ENCODE results near the gene POM121L2.

POM121L2 gene

GRCh38 chr6:27303613-27304272 lies 8.3 kb downstream of the POM121L2 start:
- H3K4me3 Mint-ChIP-seq, result no peak overlapping the region
- H3K9me3 Mint-ChIP-seq (ENCODE audit: low read depth), result peaks cover 4% of the 10 kb centered on the region
- H3K36me3 Mint-ChIP-seq, result peaks cover 8% of the 10 kb centered on the region
- no peaks in the 10 kb centered on the region for H3K4me1 Mint-ChIP-seq (ENCODE audit: low read depth)
- H3K27me3 Mint-ChIP-seq, result peaks cover 59% of the 10 kb centered on the region
- H3K27ac Mint-ChIP-seq, result no peak overlapping the region

- H3K4me3 Mint-ChIP-seq, result no peak overlapping the region
- H3K27me3 Mint-ChIP-seq, result peaks cover 68% of the 10 kb centered on the region
- H3K36me3 Mint-ChIP-seq, result peaks cover 10% of the 10 kb centered on the region
- H3K9me3 Mint-ChIP-seq (ENCODE audit: low read depth), result peaks cover 15% of the 10 kb centered on the region
- H3K27ac Mint-ChIP-seq, result peak overlapping the region; percentile 69
- no peaks in the 10 kb centered on the region for H3K4me1 Mint-ChIP-seq (ENCODE audit: low read depth)
Measured at GRCh38 chr6:27297857-27298730, 14.0 kb downstream of the POM121L2 start.

- Mint-ChIP-seq H3K4me3 (peak overlapping the region; percentile 17), H3K27ac (peak overlapping the region; percentile 69), H3K27me3 (peaks cover 62% of the 10 kb centered on the region), H3K4me1 (ENCODE audit: low read depth) (no peaks in the 10 kb centered on the region), H3K36me3 (peaks cover 6% of the 10 kb centered on the region), H3K9me3 (ENCODE audit: low read depth) (peaks cover 15% of the 10 kb centered on the region)
Measured at GRCh38 chr6:27297484-27297856, 14.6 kb downstream of the POM121L2 start.

- Mint-ChIP-seq H3K4me3 (no peak overlapping the region), H3K36me3 (peaks cover 6% of the 10 kb centered on the region), H3K27ac (peak overlapping the region; percentile 17), H3K4me1 (ENCODE audit: low read depth) (no peaks in the 10 kb centered on the region), H3K27me3 (peaks cover 65% of the 10 kb centered on the region), H3K9me3 (ENCODE audit: low read depth) (peaks cover 21% of the 10 kb centered on the region)
Measured at GRCh38 chr6:27296106-27296783, 15.8 kb downstream of the POM121L2 start.

GRCh38 chr6:27295301-27296079 lies 16.6 kb downstream of the POM121L2 start:
- peaks cover 69% of the 10 kb centered on the region for H3K27me3 Mint-ChIP-seq
- no peak overlapping the region for H3K4me3 Mint-ChIP-seq
- no peaks in the 10 kb centered on the region for H3K4me1 Mint-ChIP-seq (ENCODE audit: low read depth)
- H3K36me3 Mint-ChIP-seq, result peaks cover 8% of the 10 kb centered on the region
- H3K27ac Mint-ChIP-seq, result peak overlapping the region; percentile 3
- peaks cover 27% of the 10 kb centered on the region for H3K9me3 Mint-ChIP-seq (ENCODE audit: low read depth)

- Mint-ChIP-seq H3K4me1 (ENCODE audit: low read depth) (peaks cover 2% of the 10 kb centered on the region), H3K36me3 (peaks cover 11% of the 10 kb centered on the region), H3K27ac (no peak overlapping the region), H3K9me3 (ENCODE audit: low read depth) (peaks cover 33% of the 10 kb centered on the region), H3K27me3 (peaks cover 70% of the 10 kb centered on the region), H3K4me3 (no peak overlapping the region)
Measured at GRCh38 chr6:27294409-27294808, 17.7 kb downstream of the POM121L2 start.

- peaks cover 11% of the 10 kb centered on the region for H3K36me3 Mint-ChIP-seq
- peaks cover 72% of the 10 kb centered on the region for H3K27me3 Mint-ChIP-seq
- H3K27ac Mint-ChIP-seq, result no peak overlapping the region
- H3K9me3 Mint-ChIP-seq (ENCODE audit: low read depth), result peaks cover 33% of the 10 kb centered on the region
- peaks cover 2% of the 10 kb centered on the region for H3K4me1 Mint-ChIP-seq (ENCODE audit: low read depth)
- no peak overlapping the region for H3K4me3 Mint-ChIP-seq
Measured at GRCh38 chr6:27293436-27294098, 18.5 kb downstream of the POM121L2 start.

- Mint-ChIP-seq H3K4me1 (ENCODE audit: low read depth) (peaks cover 4% of the 10 kb centered on the region), H3K27me3 (peaks cover 70% of the 10 kb centered on the region), H3K27ac (no peak overlapping the region), H3K36me3 (peaks cover 13% of the 10 kb centered on the region), H3K4me3 (no peak overlapping the region), H3K9me3 (ENCODE audit: low read depth) (peaks cover 23% of the 10 kb centered on the region)
Measured at GRCh38 chr6:27290850-27291208, 21.2 kb downstream of the POM121L2 start.

GRCh38 chr6:27290065-27290849 lies 21.8 kb downstream of the POM121L2 start:
- Mint-ChIP-seq H3K36me3 (peaks cover 16% of the 10 kb centered on the region), H3K4me1 (ENCODE audit: low read depth) (peaks cover 4% of the 10 kb centered on the region), H3K27me3 (peaks cover 70% of the 10 kb centered on the region), H3K9me3 (ENCODE audit: low read depth) (peaks cover 19% of the 10 kb centered on the region), H3K4me3 (no peak overlapping the region), H3K27ac (peak overlapping the region; percentile 12)

GRCh38 chr6:27288136-27289044 lies 23.7 kb downstream of the POM121L2 start:
- peaks cover 16% of the 10 kb centered on the region for H3K36me3 Mint-ChIP-seq
- H3K4me3 Mint-ChIP-seq, result no peak overlapping the region
- H3K27ac Mint-ChIP-seq, result peak overlapping the region; percentile 6
- peaks cover 4% of the 10 kb centered on the region for H3K4me1 Mint-ChIP-seq (ENCODE audit: low read depth)
- H3K9me3 Mint-ChIP-seq (ENCODE audit: low read depth), result peaks cover 19% of the 10 kb centered on the region
- peaks cover 73% of the 10 kb centered on the region for H3K27me3 Mint-ChIP-seq

GRCh38 chr6:27287751-27288135 lies 24.3 kb downstream of the POM121L2 start:
- H3K27ac Mint-ChIP-seq, result peak overlapping the region; percentile 6
- peaks cover 21% of the 10 kb centered on the region for H3K9me3 Mint-ChIP-seq (ENCODE audit: low read depth)
- H3K36me3 Mint-ChIP-seq, result peaks cover 20% of the 10 kb centered on the region
- peaks cover 4% of the 10 kb centered on the region for H3K4me1 Mint-ChIP-seq (ENCODE audit: low read depth)
- peaks cover 79% of the 10 kb centered on the region for H3K27me3 Mint-ChIP-seq
- H3K4me3 Mint-ChIP-seq, result no peak overlapping the region

GRCh38 chr6:27286141-27286540 lies 25.9 kb downstream of the POM121L2 start:
- peaks cover 4% of the 10 kb centered on the region for H3K4me1 Mint-ChIP-seq (ENCODE audit: low read depth)
- H3K27ac Mint-ChIP-seq, result no peak overlapping the region
- peaks cover 16% of the 10 kb centered on the region for H3K9me3 Mint-ChIP-seq (ENCODE audit: low read depth)
- H3K27me3 Mint-ChIP-seq, result peaks cover 77% of the 10 kb centered on the region
- peaks cover 21% of the 10 kb centered on the region for H3K36me3 Mint-ChIP-seq
- H3K4me3 Mint-ChIP-seq, result no peak overlapping the region

- peaks cover 18% of the 10 kb centered on the region for H3K36me3 Mint-ChIP-seq
- H3K9me3 Mint-ChIP-seq (ENCODE audit: low read depth), result peaks cover 4% of the 10 kb centered on the region
- peaks cover 70% of the 10 kb centered on the region for H3K27me3 Mint-ChIP-seq
- peak overlapping the region; percentile 79 for H3K27ac Mint-ChIP-seq
- peaks cover 6% of the 10 kb centered on the region for H3K4me1 Mint-ChIP-seq (ENCODE audit: low read depth)
- H3K4me3 Mint-ChIP-seq, result no peak overlapping the region
Measured at GRCh38 chr6:27283279-27283678, 28.8 kb downstream of the POM121L2 start.

All from activated naive CD8-positive, alpha-beta T cell (primary cell).